Coronary artery (tissue), 2 donors: ENCODE data around the gene CASKIN2.
A peak's percentile ranks its signal among the peaks of the same experiment; 100 is the strongest.

ENCODE experiments used
- DNase-seq: peaks from one replicate; pipeline ENCODE4 v3.0.0-alpha.2; 2017; ENCODE audit warnings: low spot score
- H3K27ac ChIP-seq, 2 donors: fragments of 200-600 bp; sonication (generic); one replicate each; pipeline ENCODE4 v1.5.1; 2016 to 2019
- H3K4me3 ChIP-seq: fragments of 200-600 bp; sonication (generic); 2 replicates; pipeline ENCODE4 v1.5.1; 2016; ENCODE audit warnings: mild to moderate bottlenecking, moderate library complexity
- TF ChIP-seq, protein P1 (sequence below): fragments of 200-600 bp; sonication (generic); IDR thresholded peaks from one replicate; pipeline ENCODE4 v1.5.1; 2019; ENCODE audit warnings: antibody characterized with exemption

The CASKIN2 gene

DNA sequence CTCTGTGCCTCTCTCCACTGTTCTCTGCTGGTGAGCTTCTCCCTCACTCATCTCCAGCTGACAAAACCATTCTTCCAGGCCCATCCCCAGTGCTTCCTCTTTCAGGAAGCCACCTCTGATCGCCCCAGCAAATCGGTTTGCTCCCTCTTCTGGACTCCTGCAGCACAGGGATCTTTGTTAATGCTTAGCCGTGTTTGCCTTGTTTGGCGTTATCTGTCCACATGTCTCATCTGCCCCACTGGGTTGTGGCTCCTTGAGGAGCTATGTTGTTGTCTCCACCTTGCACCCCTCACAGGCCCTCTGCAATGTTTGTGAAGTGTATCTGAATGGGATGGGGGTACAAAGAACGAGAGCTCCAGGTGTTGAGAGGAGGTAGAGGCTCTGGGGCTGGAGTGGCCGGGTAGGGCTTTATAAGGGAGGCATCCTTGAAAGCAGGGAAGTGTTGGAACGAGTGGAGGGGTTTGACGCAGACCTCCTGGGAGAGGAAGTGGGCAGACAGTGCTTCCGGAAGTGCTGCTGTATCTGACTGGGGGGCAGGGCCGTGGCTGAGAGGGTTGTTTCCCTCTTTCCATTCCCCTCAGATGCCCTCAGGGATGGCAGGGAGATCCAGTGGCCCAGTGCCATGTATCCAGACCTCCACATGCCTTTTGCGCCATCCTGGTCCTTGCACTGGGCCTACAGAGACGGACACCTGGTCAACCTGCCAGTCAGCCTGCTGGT lies 27.8 kb downstream of the CASKIN2 start:
- Histone ChIP-seq H3K4me3 (no peak overlapping the region), H3K27ac (peak overlapping the region in 1 of 2 donors; percentile 17)
- DNase-seq = peak; percentile 70
- TF ChIP-seq, protein P1, sequence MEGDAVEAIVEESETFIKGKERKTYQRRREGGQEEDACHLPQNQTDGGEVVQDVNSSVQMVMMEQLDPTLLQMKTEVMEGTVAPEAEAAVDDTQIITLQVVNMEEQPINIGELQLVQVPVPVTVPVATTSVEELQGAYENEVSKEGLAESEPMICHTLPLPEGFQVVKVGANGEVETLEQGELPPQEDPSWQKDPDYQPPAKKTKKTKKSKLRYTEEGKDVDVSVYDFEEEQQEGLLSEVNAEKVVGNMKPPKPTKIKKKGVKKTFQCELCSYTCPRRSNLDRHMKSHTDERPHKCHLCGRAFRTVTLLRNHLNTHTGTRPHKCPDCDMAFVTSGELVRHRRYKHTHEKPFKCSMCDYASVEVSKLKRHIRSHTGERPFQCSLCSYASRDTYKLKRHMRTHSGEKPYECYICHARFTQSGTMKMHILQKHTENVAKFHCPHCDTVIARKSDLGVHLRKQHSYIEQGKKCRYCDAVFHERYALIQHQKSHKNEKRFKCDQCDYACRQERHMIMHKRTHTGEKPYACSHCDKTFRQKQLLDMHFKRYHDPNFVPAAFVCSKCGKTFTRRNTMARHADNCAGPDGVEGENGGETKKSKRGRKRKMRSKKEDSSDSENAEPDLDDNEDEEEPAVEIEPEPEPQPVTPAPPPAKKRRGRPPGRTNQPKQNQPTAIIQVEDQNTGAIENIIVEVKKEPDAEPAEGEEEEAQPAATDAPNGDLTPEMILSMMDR = no peak

DNA sequence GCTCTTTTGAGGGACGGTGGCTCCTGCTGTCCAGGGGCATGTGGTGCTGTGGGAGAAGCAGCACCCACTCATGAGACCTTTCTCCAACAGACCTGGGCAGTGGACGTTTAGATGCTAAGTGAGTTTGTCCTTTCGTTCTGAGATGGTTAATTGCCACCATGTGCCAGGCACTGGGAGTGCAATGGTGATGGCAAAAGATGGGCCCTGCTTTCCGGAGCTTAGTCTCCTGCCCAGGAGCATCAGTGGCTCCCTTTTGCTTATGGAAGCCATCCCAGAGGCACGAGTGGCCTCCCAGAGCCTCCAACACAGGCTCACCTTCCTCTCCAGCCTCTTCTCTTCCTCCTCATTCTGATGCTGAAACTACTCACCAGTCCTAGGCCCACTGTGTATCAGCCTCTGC lies 28.4 kb downstream of the CASKIN2 start:
- no peak for DNase-seq
- H3K4me3 ChIP-seq = no peak overlapping the region
- TF ChIP-seq, protein P1 = no peak
- H3K27ac ChIP-seq = peak overlapping the region in 1 of 2 donors; percentile 17

DNA sequence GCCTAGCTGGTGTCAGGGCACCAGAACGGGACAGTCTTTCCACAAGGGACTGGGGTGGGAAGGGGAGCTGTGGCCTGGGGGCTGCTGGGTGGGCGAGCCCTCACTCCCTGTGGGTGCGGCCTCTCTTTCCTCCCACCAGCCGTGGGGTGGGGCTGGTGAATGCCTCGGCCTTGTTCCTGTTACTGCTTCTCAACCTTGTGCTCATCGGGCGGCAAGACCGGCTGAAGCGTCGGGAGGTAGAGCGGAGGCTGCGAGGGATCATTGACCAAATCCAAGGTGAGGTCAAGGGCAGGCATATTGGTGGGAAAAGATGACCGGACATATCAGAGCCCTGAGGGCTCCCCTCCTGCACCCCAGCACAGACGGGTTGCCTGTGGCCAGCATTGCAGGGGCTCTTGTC lies 29.2 kb downstream of the CASKIN2 start:
- H3K4me3 ChIP-seq = no peak overlapping the region
- peak; percentile 67 for DNase-seq
- H3K27ac ChIP-seq = peak overlapping the region in 1 of 2 donors; percentile 17
- TF ChIP-seq, protein P1 = no peak

DNA sequence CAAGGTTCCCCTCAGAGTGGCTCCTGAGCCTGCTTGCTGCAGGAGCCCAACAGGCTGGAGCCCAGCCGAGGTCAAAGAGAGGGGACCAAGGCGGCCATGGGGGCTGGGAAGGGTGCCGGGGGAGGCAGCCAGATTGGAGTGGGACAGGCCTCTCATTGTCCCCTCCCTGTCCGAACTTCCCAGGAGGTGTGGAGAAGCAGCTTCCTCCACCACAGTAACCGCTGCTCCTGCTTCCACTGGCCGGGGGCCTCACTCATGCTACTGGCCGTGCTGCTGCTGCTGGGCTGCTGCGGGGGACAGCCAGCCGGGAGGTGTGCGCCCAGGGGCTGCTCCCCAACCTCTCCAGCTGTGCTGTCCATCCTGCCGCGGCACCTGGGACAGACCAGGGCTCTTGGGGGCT lies 29.6 kb downstream of the CASKIN2 start:
- Histone ChIP-seq H3K4me3 (no peak overlapping the region), H3K27ac (peak overlapping the region in 1 of 2 donors; percentile 17)
- DNase-seq = peak; percentile 68
- TF ChIP-seq, protein P1 = no peak

DNA sequence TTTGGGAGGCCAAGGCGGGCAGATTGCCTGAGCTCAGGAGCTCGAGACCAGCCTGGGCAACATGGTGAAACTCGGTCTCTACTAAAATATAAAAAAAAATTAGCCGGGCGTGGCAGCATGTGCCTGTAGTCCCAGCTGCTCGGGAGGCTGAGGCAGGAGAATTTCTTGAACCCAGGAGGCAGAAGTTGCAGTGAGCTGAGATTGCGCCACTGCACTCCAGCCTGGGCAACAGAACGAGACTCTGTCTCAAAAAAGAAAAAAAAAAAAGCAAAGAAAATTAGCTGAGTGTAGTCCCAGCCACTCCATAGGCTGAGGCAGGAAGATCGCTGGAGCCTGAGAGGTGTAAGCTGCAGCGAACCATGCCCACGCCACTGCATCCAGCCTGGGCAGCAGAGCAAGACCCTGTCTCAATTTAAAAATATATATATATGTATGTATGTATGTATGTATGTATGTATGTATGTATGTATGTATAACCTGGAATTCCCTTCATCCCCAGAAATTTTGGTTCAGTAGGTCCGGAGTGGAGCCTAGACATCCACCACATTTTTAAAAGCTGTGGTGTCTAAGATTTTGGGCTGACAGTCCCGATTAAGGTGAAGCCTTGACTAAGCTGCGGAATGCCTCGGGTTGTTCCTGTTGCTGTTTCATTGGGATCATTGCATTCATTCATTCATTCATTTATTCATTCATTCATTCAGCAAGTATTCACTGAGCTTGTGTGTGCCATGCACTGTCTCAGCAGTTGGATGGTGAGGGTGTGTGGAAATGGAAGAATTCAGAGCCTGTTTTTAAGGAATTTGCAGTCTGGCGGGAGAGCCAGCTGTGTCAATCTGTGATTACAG lies 33.0 kb downstream of the CASKIN2 start:
- TF ChIP-seq, protein P1 = no peak
- DNase-seq = no peak
- Histone ChIP-seq H3K27ac (peak overlapping the region in 1 of 2 donors; percentile 70), H3K4me3 (no peak overlapping the region)

DNA sequence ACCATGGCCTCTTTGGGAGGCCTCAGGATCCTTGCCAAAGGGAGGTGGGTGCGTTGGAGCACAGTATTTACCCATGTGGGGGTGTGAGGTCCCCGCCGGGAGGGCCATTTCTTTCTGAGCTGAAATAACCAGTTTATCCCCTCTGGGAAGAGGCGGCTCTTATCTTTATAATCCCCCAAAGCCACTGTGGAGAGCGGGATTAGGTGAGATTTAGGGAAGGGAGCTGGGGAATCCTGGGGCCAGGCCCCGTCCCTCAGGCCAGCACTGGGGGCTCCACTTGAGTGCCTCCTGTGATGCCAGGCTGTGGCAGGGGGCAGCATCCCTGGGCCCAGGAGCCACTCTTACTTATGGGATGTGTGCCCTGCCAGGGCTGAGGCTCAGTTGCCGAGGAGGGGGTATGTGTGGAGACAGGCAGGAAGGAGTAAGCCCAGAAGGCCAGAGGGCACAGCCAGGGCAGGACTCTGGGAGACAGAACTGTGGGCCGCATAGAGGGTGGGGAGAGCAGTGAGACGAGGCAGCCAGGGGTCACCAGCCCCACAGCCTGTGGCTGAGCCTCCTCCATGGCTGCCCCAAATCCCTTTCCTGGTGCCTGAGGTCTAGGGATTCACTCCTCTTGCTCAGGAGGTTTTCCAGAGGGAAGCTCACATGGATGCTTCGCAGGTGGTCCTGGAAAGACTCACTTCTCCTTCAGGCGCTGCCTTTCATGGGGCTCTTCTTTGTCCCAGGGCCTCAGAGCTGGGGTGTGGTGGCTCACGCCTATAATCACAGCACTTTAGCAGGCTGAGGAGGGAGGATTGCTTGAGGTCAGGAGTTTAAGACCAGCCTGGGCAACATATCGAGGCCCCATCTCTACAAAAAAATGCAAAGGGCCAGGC lies 33.9 kb downstream of the CASKIN2 start:
- Histone ChIP-seq H3K4me3 (no peak overlapping the region), H3K27ac (peak overlapping the region in 1 of 2 donors; percentile 70)
- TF ChIP-seq, protein P1 = no peak
- DNase-seq = no peak
